22Rv1 (cell line): ENCODE data around the gene SERPIND1.
"Not testable (repeated sequence)": the region's sequence is repeated elsewhere in the genome, so short reads cannot be mapped to it uniquely, and the experiment has no call there.

Experiments used
- H3K27ac ChIP-seq: fragments of 450-650 bp; 2 replicates; pipeline ENCODE4 v1.5.1; 2017
- ZFX ChIP-seq: fragments of 450-650 bp; IDR thresholded peaks from 2 replicates; pipeline ENCODE4 v1.6.1; 2017; ENCODE audit warnings: antibody characterized with exemption, borderline replicate concordance
- TF ChIP-seq, protein P1 (sequence below): fragments of 450-650 bp; IDR thresholded peaks from 2 replicates; pipeline ENCODE4 v1.5.1; 2017; ENCODE audit warnings: mild to moderate bottlenecking

SERPIND1 gene

DNA sequence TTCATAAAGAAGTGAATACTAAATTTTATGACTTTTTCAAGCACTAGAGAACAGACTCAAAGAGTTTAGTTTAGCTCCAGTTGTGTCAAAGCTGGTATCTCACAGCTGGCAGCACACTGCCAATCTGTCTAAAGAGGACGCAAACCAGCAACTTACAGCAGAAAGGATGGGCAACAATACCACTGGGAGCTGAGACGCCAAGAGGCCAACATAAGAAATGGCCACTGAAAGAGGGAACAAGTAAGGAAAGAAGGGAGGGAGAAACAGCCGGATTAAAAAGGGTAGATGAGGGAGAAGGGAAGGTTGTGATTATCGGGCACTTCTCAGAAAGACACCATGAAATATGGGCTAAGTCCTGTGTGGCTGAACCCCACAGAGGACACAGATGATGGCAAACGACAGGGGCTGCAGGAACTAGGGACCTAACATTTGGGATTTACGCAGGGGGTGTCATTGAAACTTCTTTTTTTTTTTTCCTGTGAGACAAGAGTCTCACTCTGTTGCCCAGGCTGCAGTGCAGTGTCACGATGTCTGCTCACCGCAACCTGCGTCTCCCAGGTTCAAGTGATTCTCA lies 41.7 kb downstream of the SERPIND1 start:
- H3K27ac ChIP-seq: no peak overlapping the region
- TF ChIP-seq, protein P1, sequence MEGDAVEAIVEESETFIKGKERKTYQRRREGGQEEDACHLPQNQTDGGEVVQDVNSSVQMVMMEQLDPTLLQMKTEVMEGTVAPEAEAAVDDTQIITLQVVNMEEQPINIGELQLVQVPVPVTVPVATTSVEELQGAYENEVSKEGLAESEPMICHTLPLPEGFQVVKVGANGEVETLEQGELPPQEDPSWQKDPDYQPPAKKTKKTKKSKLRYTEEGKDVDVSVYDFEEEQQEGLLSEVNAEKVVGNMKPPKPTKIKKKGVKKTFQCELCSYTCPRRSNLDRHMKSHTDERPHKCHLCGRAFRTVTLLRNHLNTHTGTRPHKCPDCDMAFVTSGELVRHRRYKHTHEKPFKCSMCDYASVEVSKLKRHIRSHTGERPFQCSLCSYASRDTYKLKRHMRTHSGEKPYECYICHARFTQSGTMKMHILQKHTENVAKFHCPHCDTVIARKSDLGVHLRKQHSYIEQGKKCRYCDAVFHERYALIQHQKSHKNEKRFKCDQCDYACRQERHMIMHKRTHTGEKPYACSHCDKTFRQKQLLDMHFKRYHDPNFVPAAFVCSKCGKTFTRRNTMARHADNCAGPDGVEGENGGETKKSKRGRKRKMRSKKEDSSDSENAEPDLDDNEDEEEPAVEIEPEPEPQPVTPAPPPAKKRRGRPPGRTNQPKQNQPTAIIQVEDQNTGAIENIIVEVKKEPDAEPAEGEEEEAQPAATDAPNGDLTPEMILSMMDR: no peak
- TF ChIP-seq ZFX: no peak

- no peak for TF ChIP-seq ZFX
- TF ChIP-seq, protein P1: no peak
- no peak overlapping the region for H3K27ac ChIP-seq
These were observed 42.6 kb downstream of the SERPIND1 start for GRCh38 chr22:20816559-20816958.

DNA sequence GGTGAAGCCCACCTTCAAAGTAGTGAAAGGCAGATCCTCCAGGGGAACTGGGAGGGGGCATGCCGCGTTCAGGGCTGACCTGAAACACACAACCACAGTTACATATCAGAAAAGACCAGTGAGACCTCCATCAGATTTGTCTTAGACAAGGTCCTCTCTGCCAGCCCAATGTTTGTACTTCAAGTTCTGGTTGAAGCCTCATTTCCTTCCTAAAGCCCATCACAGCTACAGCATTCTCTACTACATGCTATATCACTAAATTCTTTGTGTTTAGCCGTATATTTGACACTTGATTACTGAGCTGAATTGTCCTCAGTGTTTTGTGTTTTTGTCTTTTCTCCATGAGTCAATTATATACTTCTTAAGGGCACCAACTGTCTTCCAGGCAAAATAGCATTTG lies 44.6 kb downstream of the SERPIND1 start:
- H3K27ac ChIP-seq: no peak overlapping the region
- TF ChIP-seq, protein P1: no peak
- TF ChIP-seq ZFX: no peak

- no peak overlapping the region for H3K27ac ChIP-seq
- TF ChIP-seq, protein P1: no peak
These were observed 45.6 kb downstream of the SERPIND1 start for GRCh38 chr22:20819471-20819870.

DNA sequence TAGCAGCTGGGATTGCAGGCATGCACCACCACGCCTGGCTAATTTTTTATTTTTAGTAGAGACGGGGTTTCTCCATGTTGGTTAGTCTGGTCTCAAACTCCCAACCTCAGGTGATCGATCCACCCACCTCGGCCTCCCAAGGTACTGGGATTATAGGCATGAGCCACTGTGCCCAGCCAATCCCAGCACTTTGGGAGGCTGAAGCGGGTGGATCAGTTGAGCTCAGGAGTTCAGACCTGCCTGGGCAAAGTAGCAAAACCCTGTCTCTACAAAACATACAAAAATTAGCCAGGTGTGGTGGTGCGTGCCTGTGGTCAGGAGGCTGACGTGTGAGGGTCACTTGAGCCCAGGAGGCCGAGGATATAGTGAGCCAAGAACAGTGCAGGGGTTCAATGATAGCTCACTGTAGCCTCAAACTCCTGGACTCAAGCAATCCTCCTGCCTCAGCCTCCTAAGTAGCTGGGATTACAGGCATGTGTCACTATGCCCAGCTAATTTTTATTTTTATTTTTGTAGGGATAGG lies 47.9 kb downstream of the SERPIND1 start:
- not testable (repeated sequence) for H3K27ac ChIP-seq

DNA sequence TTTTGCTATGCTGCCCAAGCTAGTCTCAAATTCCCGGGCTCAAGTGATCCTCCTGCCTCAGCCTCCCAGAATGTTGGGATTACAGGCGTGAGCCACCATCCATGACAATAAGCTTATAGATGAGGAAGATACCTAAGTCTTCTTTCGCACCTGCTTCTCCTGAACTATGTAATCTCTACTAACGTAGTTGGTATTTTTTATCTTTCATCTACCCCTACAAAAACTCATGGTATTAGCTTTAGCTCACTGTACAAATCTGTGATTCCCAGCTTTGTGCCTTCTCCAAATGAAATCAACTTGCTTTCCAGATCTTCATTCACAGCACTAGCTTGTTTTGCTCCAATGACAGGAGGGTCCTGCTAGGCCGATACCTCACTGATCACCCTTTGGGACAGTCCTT lies 48.3 kb downstream of the SERPIND1 start:
- TF ChIP-seq, protein P1: no peak
- TF ChIP-seq ZFX: no peak
- no peak overlapping the region for H3K27ac ChIP-seq

DNA sequence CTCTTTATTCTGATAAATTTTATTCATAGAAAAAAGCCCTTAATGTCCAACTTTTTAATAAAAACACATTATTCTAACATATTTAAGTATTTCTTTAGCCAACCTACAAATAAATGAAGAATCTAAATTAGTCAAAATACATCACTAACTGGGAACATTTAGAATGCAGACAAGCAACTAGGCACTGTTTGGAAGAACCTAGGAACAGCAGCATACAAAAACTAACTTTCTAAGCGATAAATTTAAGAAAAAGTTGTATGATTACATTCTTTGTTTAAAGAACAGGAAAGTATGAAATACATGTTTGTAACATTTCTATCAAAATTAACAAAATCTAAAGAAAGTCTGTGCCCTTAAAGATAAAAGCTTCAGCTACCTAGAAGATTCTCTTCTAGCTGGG lies 49.4 kb downstream of the SERPIND1 start:
- no peak for TF ChIP-seq ZFX
- no peak overlapping the region for H3K27ac ChIP-seq

- H3K27ac ChIP-seq: not testable (repeated sequence)
These were observed 51.3 kb downstream of the SERPIND1 start for GRCh38 chr22:20825216-20825615.

- H3K27ac ChIP-seq: no peak overlapping the region
- no peak for TF ChIP-seq ZFX
- TF ChIP-seq, protein P1: no peak
These were observed 51.7 kb downstream of the SERPIND1 start for GRCh38 chr22:20825624-20826023.

GRCh38 chr22:20826373-20827152 lies 52.6 kb downstream of the SERPIND1 start:
- peak overlapping the region; percentile 19; the same call in 1 of the 2 replicates for H3K27ac ChIP-seq
